ENCODE data around the gene FIG4. TPM values are rescaled to one million over a fixed set of nuclear protein-coding genes. Genes with fewer than 3 reads are reported as not detected.
A peak's percentile ranks its signal among the peaks of the same experiment; 100 is the strongest.

The FIG4 gene
- total and polyA plus RNA-seq, 2 of the 13 experiments (the other 11 are each of a cell fraction or from before 2014, with no cell fraction given), result 5.5 to 7.9 TPM

GRCh38 chr6:109690737-109691621 is at the start of gene FIG4, which contains the start of gene AK9 (continued):
- TF ChIP-seq ZNF800 (CRISPR knock-in tag; IDR thresholded peaks at IDR 0.05) (peak; percentile 42; the same call in 1 of the 2 replicates), ELK4 (CRISPR knock-in tag; IDR thresholded peaks at IDR 0.05; ENCODE audit: borderline replicate concordance) (no peak), ZNF20 (CRISPR knock-in tag; IDR thresholded peaks at IDR 0.05) (no peak), CENPBD1 (CRISPR knock-in tag; IDR thresholded peaks at IDR 0.05; ENCODE audit: borderline replicate concordance, low read depth) (no peak), ZNF609 (CRISPR knock-in tag; IDR thresholded peaks at IDR 0.05; ENCODE audit: borderline replicate concordance) (peak; percentile 55; the same call in 1 of the 2 replicates), ZNF33A (CRISPR knock-in tag; IDR thresholded peaks at IDR 0.05; ENCODE audit: borderline replicate concordance) (no peak), ZNF282 (IDR thresholded peaks at IDR 0.05; ENCODE audit: partially characterized antibody) (no peak), TBL1XR1 (IDR thresholded peaks at IDR 0.05; ENCODE audit: borderline replicate concordance, low read length, partially characterized antibody) (no peak), TEAD3 (CRISPR knock-in tag; optimal IDR thresholded peaks at IDR 0.05; ENCODE audit: borderline replicate concordance) (peak; percentile 8), ZNF781 (CRISPR knock-in tag; IDR thresholded peaks at IDR 0.05; ENCODE audit: borderline replicate concordance, not compliant biosample characterization) (no peak), HOXA3 (CRISPR knock-in tag; IDR thresholded peaks at IDR 0.05) (peak; percentile 83), ZFP1 (CRISPR knock-in tag; IDR thresholded peaks at IDR 0.05) (no peak), KDM6A (CRISPR knock-in tag; IDR thresholded peaks at IDR 0.05; ENCODE audit: low read depth) (no peak), GLMP (CRISPR knock-in tag; IDR thresholded peaks at IDR 0.05; ENCODE audit: borderline replicate concordance) (no peak), XBP1 (CRISPR knock-in tag; IDR thresholded peaks at IDR 0.05) (no peak), MIXL1 (CRISPR knock-in tag; IDR thresholded peaks at IDR 0.05) (no peak), CHD2 (IDR thresholded peaks at IDR 0.05; ENCODE audit: low read depth, low read length) (no peak), RBFOX2 (IDR thresholded peaks at IDR 0.05; ENCODE audit: low read depth, low read length) (peak; percentile 67)

All from HepG2 (cell line).